GM10248 (cell line): ENCODE results near the gene RGS9.

Source experiments
- CTCF ChIA-PET: fragments of 300-600 bp; sonication (Branson Sonifier 250); formaldehyde crosslinking; extraction: SDS; loops from one replicate; lab custom pipeline; 2021; ENCODE audit warnings: antibody characterized with exemption; lab: Yijun Ruan, JAX
- POLR2A ChIA-PET: fragments of 350-650 bp; sonication (Branson Sonifier 250); formaldehyde crosslinking; extraction: SDS; loops from one replicate; lab custom pipeline; 2020; ENCODE audit warnings: antibody characterized with exemption; lab: Yijun Ruan, JAX
- DNase-seq: peaks from one replicate; pipeline ENCODE4 v3.0.0; 2012; ENCODE audit errors: extremely low spot score
- TF ChIP-seq, protein P1 (sequence below): IDR thresholded peaks from 2 replicates; pipeline ENCODE4 v1.5.1; 2012; ENCODE audit warnings: mild to moderate bottlenecking, low read depth; ENCODE audit errors: extremely low read depth, missing control alignments, control extremely low read depth

RGS9 gene

DNA sequence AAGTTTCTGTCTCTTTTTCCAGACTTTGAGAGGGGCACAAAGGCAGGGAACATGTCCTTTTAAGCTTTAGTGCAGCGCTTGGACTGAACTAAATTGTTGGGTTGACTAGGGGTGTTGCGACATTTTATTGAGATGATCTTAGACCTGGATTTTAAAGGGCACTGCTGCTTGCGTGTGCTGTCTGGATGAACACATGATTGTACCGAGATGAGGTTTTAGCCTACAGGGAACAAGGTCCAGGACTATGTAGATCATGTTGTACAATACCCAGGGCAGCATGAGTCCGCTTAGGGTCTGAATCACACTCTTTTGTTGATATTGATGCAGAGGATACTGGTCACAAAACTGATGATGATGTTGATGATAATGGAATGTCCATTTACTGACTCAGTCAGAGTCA lies 5.2 kb upstream of the RGS9 start:
- DNase-seq = no peak
- POLR2A ChIA-PET = no interaction called here
- TF ChIP-seq, protein P1, sequence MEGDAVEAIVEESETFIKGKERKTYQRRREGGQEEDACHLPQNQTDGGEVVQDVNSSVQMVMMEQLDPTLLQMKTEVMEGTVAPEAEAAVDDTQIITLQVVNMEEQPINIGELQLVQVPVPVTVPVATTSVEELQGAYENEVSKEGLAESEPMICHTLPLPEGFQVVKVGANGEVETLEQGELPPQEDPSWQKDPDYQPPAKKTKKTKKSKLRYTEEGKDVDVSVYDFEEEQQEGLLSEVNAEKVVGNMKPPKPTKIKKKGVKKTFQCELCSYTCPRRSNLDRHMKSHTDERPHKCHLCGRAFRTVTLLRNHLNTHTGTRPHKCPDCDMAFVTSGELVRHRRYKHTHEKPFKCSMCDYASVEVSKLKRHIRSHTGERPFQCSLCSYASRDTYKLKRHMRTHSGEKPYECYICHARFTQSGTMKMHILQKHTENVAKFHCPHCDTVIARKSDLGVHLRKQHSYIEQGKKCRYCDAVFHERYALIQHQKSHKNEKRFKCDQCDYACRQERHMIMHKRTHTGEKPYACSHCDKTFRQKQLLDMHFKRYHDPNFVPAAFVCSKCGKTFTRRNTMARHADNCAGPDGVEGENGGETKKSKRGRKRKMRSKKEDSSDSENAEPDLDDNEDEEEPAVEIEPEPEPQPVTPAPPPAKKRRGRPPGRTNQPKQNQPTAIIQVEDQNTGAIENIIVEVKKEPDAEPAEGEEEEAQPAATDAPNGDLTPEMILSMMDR = no peak
- CTCF ChIA-PET = no interaction called here

DNA sequence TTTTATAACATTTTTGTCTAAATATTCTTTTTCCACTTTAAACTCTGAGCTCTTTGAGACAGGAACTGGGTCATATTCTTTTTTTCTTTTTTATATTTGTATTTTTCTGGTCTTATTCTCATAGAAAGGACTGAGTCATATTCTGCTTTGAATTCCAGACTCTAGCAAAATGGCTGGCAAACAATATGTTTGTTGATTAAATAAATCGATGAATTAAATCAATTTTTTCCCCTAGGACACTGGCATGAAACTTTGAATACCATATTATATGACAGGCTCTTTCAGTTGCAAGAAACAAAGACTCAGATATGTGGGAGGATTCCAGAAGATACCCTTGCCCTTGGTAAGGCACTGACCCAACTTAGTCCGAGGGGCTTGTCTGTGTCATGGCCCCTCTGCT lies 3.1 kb upstream of the RGS9 start:
- no peak for DNase-seq
- POLR2A ChIA-PET = no interaction called here
- CTCF ChIA-PET = interaction anchor here (1.2 to 4.5 kb wide), 5 partner anchors 9 to 68 kb away, joined by 3 to 49 read pairs (median 4); no protein-coding TSS in a partner anchor
- TF ChIP-seq, protein P1 = no peak

DNA sequence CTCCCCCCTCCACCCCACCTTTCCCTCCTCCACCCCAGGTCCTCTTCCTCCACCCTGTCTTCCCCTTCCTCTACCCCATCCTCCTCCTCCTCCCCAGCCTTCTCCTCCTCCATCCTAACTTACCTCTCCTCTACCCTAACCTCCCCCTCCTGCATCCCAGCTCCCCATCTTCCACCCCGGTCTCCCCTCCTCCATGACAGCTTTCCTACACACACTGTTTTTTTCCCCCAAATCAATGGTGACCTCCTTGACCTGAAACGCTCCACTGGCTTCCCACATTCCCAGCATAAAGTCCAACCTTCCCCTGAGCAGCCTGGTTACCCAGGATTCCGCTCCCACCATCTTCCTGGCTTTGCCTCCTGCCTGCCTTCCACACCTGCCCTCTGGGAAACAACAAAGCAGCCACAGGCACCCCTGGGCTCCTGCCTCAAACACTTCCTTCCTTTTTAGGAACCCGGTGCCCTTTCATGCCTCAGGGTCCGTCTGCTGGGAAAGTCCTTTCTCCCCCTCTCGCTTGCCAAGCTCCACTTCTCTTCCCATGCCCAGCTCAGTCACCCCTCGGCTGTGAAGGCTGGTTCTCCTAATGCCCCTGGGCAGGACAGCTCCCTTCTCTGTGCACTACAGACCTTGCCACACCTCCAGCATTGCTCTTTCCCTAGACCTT lies 2.1 kb downstream of the RGS9 start:
- no peak for DNase-seq
- ChIA-PET POLR2A (no interaction called here), CTCF (interaction anchor here (0.8 to 9.6 kb wide), 10 partner anchors 11 to 198 kb away, joined by 3 to 103 read pairs (median 4); no protein-coding TSS in a partner anchor)
- TF ChIP-seq, protein P1 = no peak

DNA sequence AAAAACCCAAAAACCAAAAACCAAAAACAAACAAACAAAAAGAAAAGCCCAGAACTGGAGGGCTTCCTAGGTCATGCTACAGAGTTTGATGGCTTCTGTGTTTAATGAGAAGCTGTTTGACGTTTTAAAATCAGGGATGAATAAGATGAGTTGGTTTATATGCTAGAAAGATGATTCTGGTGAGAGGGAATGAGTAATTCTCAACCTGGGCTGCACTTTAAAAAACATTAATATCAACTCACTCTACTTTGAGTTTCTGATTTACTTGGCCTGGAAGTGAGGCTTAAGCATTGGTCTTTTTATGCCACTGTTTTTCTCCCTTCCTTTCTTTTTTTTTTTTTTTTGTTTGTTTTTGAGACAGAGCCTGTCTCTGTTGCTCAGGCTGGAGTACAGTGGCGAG lies 5.1 kb downstream of the RGS9 start:
- TF ChIP-seq, protein P1 = no peak
- POLR2A ChIA-PET = no interaction called here
- CTCF ChIA-PET = interaction anchor here (1.0 to 9.6 kb wide), 4 partner anchors 8 to 42 kb away, joined by 3 to 103 read pairs (median 16); no protein-coding TSS in a partner anchor
- DNase-seq = no peak

DNA sequence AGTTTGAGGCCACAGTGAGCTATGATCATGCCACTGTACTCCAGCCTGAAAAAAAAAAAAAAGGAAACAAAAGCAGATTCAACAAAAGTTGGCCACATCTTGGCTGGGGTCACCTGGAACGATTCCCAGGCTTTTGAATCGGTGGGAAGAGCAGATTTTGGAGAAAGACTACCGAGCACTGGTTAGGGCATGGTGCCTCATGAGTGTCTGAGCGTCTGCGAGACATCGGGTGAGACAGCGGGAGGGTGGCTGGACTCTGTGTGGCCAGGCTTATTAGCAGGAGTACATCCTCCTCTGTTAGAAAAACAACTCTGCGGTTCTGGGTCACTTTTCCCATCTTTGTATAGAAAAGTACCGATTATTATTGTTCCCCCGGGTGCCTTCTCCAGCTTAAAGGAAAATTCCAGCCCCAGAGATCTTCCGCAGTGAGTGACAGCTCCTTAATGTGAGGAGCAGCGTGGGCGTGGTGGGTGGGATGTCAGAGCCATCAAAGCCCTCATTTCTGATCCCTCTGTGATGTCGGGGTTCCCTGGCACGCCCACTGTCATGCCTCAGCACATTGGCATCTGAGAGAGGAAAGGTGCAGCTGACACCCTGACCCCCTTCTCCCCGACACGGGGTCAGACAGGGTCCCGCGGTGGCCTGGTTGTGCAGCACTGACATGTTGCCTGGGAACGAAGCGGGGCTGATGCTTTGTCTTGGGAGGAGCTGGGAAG lies 6.9 kb downstream of the RGS9 start:
- DNase-seq = no peak
- CTCF ChIA-PET = interaction anchor here (1.2 to 9.6 kb wide), 5 partner anchors 9 to 180 kb away, joined by 3 to 103 read pairs (median 3); no protein-coding TSS in a partner anchor
- POLR2A ChIA-PET = no interaction called here
- TF ChIP-seq, protein P1 = no peak

DNA sequence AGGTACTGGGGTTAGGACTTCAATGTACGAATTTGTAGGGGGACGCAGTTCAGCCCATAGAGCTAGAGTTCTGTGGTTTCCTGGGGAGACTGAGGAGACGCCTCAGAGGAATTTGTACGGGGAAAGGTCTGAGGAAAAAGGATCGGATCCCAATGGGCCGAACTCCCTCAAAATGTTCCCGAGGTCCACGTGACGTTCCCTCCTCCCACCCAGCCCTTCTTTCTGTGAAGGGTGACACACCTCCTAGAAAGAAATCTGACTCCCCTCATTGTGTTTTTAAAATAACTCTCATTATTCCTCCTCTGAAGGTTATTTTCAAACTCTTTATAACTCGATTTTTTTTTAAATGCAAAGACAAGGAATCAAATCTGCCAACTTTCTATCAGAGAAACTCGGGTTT lies 8.6 kb downstream of the RGS9 start:
- ChIA-PET POLR2A (no interaction called here), CTCF (interaction anchor here (1.1 to 3.5 kb wide), 2 partner anchors 9 to 52 kb away, joined by 3 to 24 read pairs; partner anchors contain the start of gene RGS9)
- TF ChIP-seq, protein P1 = no peak
- DNase-seq = no peak
